Panc1 (cell line): ENCODE measurements around the gene IGSF9.

Experiments
- POLR2AphosphoS5 ChIP-seq: IDR thresholded peaks from 2 replicates; pipeline ENCODE4 v1.6.1; 2012; ENCODE audit warnings: mild to moderate bottlenecking, low read depth, low read length, moderate library complexity
- TF ChIP-seq, protein P1 (sequence below): fragments of 450-650 bp; IDR thresholded peaks from 2 replicates; pipeline ENCODE4 v1.5.1; 2017; ENCODE audit warnings: mild to moderate bottlenecking

DNA sequence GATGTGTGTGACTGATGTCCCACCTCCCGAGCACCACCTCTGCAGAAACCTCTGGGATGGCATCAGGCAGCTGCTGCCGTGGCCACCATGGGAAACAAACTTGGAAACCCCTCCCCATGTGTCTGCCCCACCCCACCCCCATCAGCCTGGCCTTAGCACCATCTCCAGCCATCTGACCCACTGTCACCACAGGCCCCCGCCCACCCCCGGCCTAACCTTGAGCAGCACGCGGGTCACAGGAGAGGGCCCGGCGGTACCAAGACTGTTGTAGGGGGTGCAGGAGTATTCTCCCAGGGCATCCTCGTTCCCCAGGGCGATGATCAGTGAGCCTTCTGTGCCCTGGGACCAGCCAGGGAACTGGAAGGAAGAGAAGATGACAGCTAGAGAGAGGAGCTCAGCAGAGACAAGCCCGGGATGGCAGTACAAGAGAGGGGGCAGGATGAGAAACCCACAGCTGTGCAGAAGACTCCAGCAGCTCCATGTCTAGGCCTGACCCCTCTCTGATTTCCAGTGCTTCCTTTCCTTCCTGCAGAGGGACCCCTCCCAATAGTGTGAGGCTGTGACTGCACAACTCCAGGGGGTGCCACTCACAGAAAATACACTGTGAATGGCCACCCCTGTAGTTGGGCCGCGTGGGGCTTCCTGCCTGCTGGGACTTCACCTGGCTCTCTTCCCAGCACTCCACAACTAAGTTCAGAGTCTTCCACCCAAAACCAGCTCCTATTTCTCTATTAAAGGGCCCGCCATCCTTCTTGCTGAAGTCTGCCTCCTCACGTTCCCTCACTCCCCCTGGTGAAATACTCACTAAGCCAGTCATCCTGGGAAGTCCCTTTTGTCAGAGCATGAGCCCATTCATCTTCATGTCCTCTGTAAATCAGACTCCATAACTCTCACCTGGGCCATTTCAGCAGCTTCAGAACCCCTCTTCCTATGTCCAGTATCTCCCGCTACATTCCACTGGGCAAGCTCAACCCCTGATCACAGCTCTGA is 12.8 kb downstream of the IGSF9 start:
- no peak for TF ChIP-seq POLR2AphosphoS5
- TF ChIP-seq, protein P1, sequence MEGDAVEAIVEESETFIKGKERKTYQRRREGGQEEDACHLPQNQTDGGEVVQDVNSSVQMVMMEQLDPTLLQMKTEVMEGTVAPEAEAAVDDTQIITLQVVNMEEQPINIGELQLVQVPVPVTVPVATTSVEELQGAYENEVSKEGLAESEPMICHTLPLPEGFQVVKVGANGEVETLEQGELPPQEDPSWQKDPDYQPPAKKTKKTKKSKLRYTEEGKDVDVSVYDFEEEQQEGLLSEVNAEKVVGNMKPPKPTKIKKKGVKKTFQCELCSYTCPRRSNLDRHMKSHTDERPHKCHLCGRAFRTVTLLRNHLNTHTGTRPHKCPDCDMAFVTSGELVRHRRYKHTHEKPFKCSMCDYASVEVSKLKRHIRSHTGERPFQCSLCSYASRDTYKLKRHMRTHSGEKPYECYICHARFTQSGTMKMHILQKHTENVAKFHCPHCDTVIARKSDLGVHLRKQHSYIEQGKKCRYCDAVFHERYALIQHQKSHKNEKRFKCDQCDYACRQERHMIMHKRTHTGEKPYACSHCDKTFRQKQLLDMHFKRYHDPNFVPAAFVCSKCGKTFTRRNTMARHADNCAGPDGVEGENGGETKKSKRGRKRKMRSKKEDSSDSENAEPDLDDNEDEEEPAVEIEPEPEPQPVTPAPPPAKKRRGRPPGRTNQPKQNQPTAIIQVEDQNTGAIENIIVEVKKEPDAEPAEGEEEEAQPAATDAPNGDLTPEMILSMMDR = no peak
